Endothelial cell of umbilical vein (primary cell): Measurements from ENCODE around the gene ISLR. TPM values are rescaled to one million over a fixed set of nuclear protein-coding genes. Genes with fewer than 3 reads are reported as not detected.

Experiments used
- BruUV-seq: library from RNA; stranded (reverse); fragments of 400-500 nt; replicated peaks from 2 replicates; lab custom pipeline; 2021; lab: Mats Ljungman, UMichigan
- CTCF ChIA-PET: fragments of 300-600, 350-600 bp; sonication (Branson Sonifier 250); formaldehyde crosslinking; loops from one replicate; lab custom pipeline; 2021; ENCODE audit warnings: antibody characterized with exemption, inconsistent platforms; lab: Charles Lee
- POLR2A ChIA-PET: fragments of 300-600, 350-600 bp; sonication (Branson Sonifier 250); formaldehyde crosslinking; loops from one replicate; lab custom pipeline; 2021; ENCODE audit warnings: antibody characterized with exemption, inconsistent platforms; lab: Charles Lee
- DNase-seq: peaks from one replicate; pipeline ENCODE4 v3.0.0-alpha.2; 2011; ENCODE audit warnings: low read depth, low spot score
- FAIRE-seq: peaks from 2 replicates; lab custom pipeline; 2011; peaks lifted over from hg19 to GRCh38; lab: Jason Lieb, UNC
- H2AFZ ChIP-seq: 2 replicates; pipeline ENCODE4 v1.6.0; 2012; ENCODE audit warnings: low read depth, low read length, control low read depth, inconsistent platforms
- H3K27ac ChIP-seq: 2 replicates; pipeline ENCODE4 v1.5.1; 2011; ENCODE audit warnings: low read depth, mild to moderate bottlenecking, control low read depth, low read length, moderate library complexity; ENCODE audit not compliant: insufficient read depth
- H3K27me3 ChIP-seq, 2 experiments: 2 replicates each; pipeline versions ENCODE4 v1.6.0 to v1.6.1; 2011; ENCODE audit warnings: low read length in 2 of 2, mixed read lengths in 1 of 2; ENCODE audit not compliant: control insufficient read depth in 2 of 2, insufficient read depth in 2 of 2
- H3K36me3 ChIP-seq, 2 experiments: 2 replicates in 1 of 2; 3 replicates in 1 of 2; pipeline ENCODE4 v1.5.1; 2011; ENCODE audit warnings: low read length in 2 of 2, mild to moderate bottlenecking in 1 of 2, moderate library complexity in 1 of 2; ENCODE audit not compliant: control insufficient read depth in 2 of 2, insufficient read depth in 2 of 2; ENCODE audit errors: extremely low read depth in 1 of 2
- H3K4me1 ChIP-seq: 3 replicates; pipeline ENCODE4 v1.5.1; 2011; ENCODE audit warnings: mild to moderate bottlenecking, low read length; ENCODE audit not compliant: control insufficient read depth, insufficient read depth; ENCODE audit errors: extremely low read depth
- H3K4me2 ChIP-seq: 2 replicates; pipeline ENCODE4 v1.6.1; 2011; ENCODE audit warnings: low read length, control low read depth, mixed read lengths; ENCODE audit not compliant: insufficient read depth
- H3K4me3 ChIP-seq, 3 experiments: fragments of 200-600 bp in 1 of 3; sonication (generic), shearing (Covaris generic) in 1 of 3; replicated peaks in 1 of 3; 2 replicates each; pipeline ENCODE4 v1.5.1; 2011 to 2016; ENCODE audit warnings: control low read depth in 3 of 3, low read length in 3 of 3, mild to moderate bottlenecking in 2 of 3, inconsistent platforms in 1 of 3, low read depth in 1 of 3, moderate library complexity in 1 of 3; ENCODE audit not compliant: insufficient read depth in 1 of 3
- H3K79me2 ChIP-seq: 2 replicates; pipeline ENCODE4 v1.6.0; 2012; ENCODE audit warnings: low read length, inconsistent platforms; ENCODE audit not compliant: control insufficient read depth, insufficient read depth
- H3K9ac ChIP-seq: replicated peaks from 2 replicates; pipeline ENCODE3; 2011; ENCODE audit warnings: low read length, control low read depth; ENCODE audit not compliant: insufficient read depth; ENCODE audit errors: extremely low read depth
- H3K9me1 ChIP-seq: replicated peaks from 3 replicates; pipeline ENCODE4 v1.6.0; 2011; ENCODE audit warnings: mild to moderate bottlenecking, low read length; ENCODE audit not compliant: control insufficient read depth, insufficient read depth; ENCODE audit errors: extremely low read depth
- H3K9me3 ChIP-seq: replicated peaks from 2 replicates; pipeline ENCODE4 v1.5.1; 2012; ENCODE audit warnings: low read length, inconsistent platforms; ENCODE audit not compliant: control insufficient read depth, insufficient read depth
- H4K20me1 ChIP-seq: replicated peaks from 2 replicates; pipeline ENCODE3; 2011; ENCODE audit warnings: mild to moderate bottlenecking, low read length; ENCODE audit not compliant: control insufficient read depth, insufficient read depth; ENCODE audit errors: extremely low read depth
- EZH2 ChIP-seq: IDR thresholded peaks from 2 replicates; pipeline ENCODE4 v1.6.1; 2012; ENCODE audit warnings: borderline replicate concordance, low read depth, mild to moderate bottlenecking, moderate library complexity, low read length, inconsistent platforms; ENCODE audit not compliant: severe bottlenecking
- FOS ChIP-seq: IDR thresholded peaks from 2 replicates; pipeline ENCODE4 v1.6.1; 2011; ENCODE audit warnings: mild to moderate bottlenecking, low read length, moderate library complexity, borderline replicate concordance; ENCODE audit not compliant: insufficient read depth
- GATA2 ChIP-seq: IDR thresholded peaks from 2 replicates; pipeline ENCODE4 v1.7.0; 2011; ENCODE audit warnings: low read depth, mild to moderate bottlenecking, moderate library complexity, mixed read lengths, low read length; ENCODE audit not compliant: insufficient read length, insufficient read depth
- JUN ChIP-seq: IDR thresholded peaks from 2 replicates; pipeline ENCODE4 v1.6.1; 2011; ENCODE audit warnings: borderline replicate concordance, low read depth; ENCODE audit not compliant: insufficient read length, insufficient read depth
- MYC ChIP-seq: IDR thresholded peaks from one replicate; pipeline ENCODE4 v1.6.1; 2011; ENCODE audit warnings: mild to moderate bottlenecking, low read depth, low read length
- POLR2A ChIP-seq: IDR thresholded peaks from 2 replicates; pipeline ENCODE4 v1.6.1; 2012; ENCODE audit warnings: low read depth, mild to moderate bottlenecking, control low read depth, low read length
- POLR2AphosphoS5 ChIP-seq: IDR thresholded peaks from 2 replicates; pipeline ENCODE4 v1.6.1; 2012; ENCODE audit warnings: low read depth, mild to moderate bottlenecking, control low read depth, low read length, moderate library complexity; ENCODE audit not compliant: insufficient read depth
- dilution Hi-C: fragments of 300-500 bp; cut with MboI; formaldehyde crosslinking; loops from one replicate; pipeline ENCODE4 v1.15.0; 2019; ENCODE audit warnings: low sequenced_read_pairs; ENCODE audit not compliant: extremely low pct_ligation_motif_present
- intact Hi-C: fragments of 100-400 bp; cut with micrococcal nuclease; formaldehyde crosslinking; loops from one replicate; pipeline ENCODE4 v1.10.0; 2022
- polyA plus RNA-seq, 4 experiments: library from polyadenylated mRNA; depleted of rRNA in 3 of 4; stranded (reverse) in 3 of 4; unstranded in 1 of 4; fragments of >200 nt; gene quantifications; 2 replicates each; pipeline versions ENCODE4 v1.2.1 to v1.2.3, GENCODE V29; 2011 to 2012; ENCODE audit warnings: missing spikeins in 1 of 4
- total RNA-seq: library from RNA; stranded (reverse); gene quantifications from 2 replicates; pipeline ENCODE4 v1.2.3, GENCODE V29; 2021
- TF ChIP-seq, protein P1 (sequence below): IDR thresholded peaks from 2 replicates; pipeline ENCODE4 v1.6.1; 2011; ENCODE audit not compliant: insufficient read depth, insufficient read length
- TF ChIP-seq, protein P2 (sequence below), 2 donors: IDR thresholded peaks; 1 replicate in 1 of 2; 2 replicates in 1 of 2; pipeline ENCODE4 v1.5.1; 2011; ENCODE audit warnings: low read length in 2 of 2, mild to moderate bottlenecking in 2 of 2, moderate library complexity in 2 of 2, control low read depth in 1 of 2, inconsistent platforms in 1 of 2, low read depth in 1 of 2; ENCODE audit not compliant: insufficient read depth in 1 of 2; ENCODE audit errors: extremely low read depth in 1 of 2

The ISLR gene
- total and polyA plus RNA-seq, 2 donors (not counting 3 experiments of a cell fraction or from before 2014, with no cell fraction given): not detected

DNA sequence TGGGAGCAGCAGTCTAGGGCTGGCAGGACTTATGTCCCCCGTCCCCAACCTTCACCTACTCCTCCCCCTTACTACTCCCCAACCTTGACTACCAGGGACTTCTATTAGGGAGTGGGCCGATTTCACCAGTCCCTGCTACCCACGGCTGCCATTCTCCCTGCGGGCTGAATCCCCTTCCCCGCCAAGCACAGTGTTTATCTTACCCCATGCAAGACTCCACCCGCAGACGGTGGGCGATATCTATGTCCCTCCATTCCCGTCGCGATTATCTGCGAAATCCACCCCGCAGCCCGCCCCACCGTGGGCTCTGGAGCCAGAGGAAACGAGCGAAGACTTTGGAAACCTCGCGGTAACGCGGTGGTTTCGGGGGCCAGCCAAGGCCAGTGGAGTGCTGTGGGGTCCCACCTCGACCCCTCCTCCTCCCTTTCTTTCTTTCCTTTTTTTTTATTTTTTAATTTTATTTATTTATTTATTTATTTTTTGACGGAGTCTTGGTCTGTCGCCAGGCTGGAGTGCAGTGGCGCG lies 38.4 kb upstream of the ISLR start:
- no peak for TF ChIP-seq JUN
- TF ChIP-seq POLR2AphosphoS5: no peak
- TF ChIP-seq FOS: no peak
- TF ChIP-seq EZH2: no peak
- TF ChIP-seq, protein P1, sequence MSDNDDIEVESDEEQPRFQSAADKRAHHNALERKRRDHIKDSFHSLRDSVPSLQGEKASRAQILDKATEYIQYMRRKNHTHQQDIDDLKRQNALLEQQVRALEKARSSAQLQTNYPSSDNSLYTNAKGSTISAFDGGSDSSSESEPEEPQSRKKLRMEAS: no peak
- TF ChIP-seq GATA2: no peak
- TF ChIP-seq, protein P2, sequence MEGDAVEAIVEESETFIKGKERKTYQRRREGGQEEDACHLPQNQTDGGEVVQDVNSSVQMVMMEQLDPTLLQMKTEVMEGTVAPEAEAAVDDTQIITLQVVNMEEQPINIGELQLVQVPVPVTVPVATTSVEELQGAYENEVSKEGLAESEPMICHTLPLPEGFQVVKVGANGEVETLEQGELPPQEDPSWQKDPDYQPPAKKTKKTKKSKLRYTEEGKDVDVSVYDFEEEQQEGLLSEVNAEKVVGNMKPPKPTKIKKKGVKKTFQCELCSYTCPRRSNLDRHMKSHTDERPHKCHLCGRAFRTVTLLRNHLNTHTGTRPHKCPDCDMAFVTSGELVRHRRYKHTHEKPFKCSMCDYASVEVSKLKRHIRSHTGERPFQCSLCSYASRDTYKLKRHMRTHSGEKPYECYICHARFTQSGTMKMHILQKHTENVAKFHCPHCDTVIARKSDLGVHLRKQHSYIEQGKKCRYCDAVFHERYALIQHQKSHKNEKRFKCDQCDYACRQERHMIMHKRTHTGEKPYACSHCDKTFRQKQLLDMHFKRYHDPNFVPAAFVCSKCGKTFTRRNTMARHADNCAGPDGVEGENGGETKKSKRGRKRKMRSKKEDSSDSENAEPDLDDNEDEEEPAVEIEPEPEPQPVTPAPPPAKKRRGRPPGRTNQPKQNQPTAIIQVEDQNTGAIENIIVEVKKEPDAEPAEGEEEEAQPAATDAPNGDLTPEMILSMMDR (IDR thresholded peaks at IDR 0.05; ENCODE audit: extremely low read depth in 1 of 2, insufficient read depth in 1 of 2, low read depth in 1 of 2, low read length in 2 of 2): no peak
- no peak for TF ChIP-seq MYC
- no peak for TF ChIP-seq POLR2A
- dilution Hi-C loops (no loop called here), intact Hi-C loops (loop anchor here (2.0 kb wide), 1 partner anchor 44 kb away; no protein-coding TSS in a partner anchor)
- H3K4me3 ChIP-seq: no peak overlapping the region
- H3K9ac ChIP-seq: no peak overlapping the region
- FAIRE-seq (no peak), DNase-seq (no peak)
- H3K9me1 ChIP-seq: no peaks in the 10 kb centered on the region
- H3K4me2 ChIP-seq: no peak overlapping the region
- ChIA-PET CTCF (interaction anchor here (1.0 to 2.6 kb wide), 7 partner anchors 9 to 187 kb away, joined by 3 to 23 read pairs (median 6); no protein-coding TSS in a partner anchor), POLR2A (no interaction called here)
- H3K27me3 ChIP-seq: peaks cover 69 to 74% of the 10 kb centered on the region in 2 experiments
- H2AFZ ChIP-seq: no peak overlapping the region
- no peak overlapping the region for H3K27ac ChIP-seq
- BruUV-seq: no TSS peak
- H3K36me3 ChIP-seq: no peaks in the 10 kb centered on the region
- no peaks in the 10 kb centered on the region for H3K79me2 ChIP-seq
- H3K9me3 ChIP-seq: no peaks in the 10 kb centered on the region
- H4K20me1 ChIP-seq: no peaks in the 10 kb centered on the region
- H3K4me1 ChIP-seq: peaks cover 12% of the 10 kb centered on the region
